AG04449 (cell line): ENCODE results near the gene SLC36A2.
A peak's percentile ranks its signal among the peaks of the same experiment; 100 is the strongest.

ENCODE experiments used
- CTCF ChIA-PET: fragments of 350-600 bp; formaldehyde crosslinking; extraction: SDS; loops from one replicate; lab custom pipeline; 2021; ENCODE audit warnings: antibody characterized with exemption; lab: Yijun Ruan, JAX
- POLR2A ChIA-PET: fragments of 400-600, 350-600 bp; formaldehyde crosslinking; extraction: SDS; loops from one replicate; lab custom pipeline; 2020; ENCODE audit warnings: antibody characterized with exemption, inconsistent platforms; lab: Yijun Ruan, JAX
- DNase-seq: peaks from one replicate; pipeline ENCODE4 v3.0.0-alpha.2; 2010; ENCODE audit warnings: low read depth, low spot score
- H3K4me3 ChIP-seq: 2 replicates; pipeline ENCODE4 v1.5.1; 2011; ENCODE audit warnings: low read depth, mild to moderate bottlenecking, control low read depth, low read length
- TF ChIP-seq, protein P1 (sequence below): IDR thresholded peaks from one replicate; pipeline ENCODE4 v1.5.1; 2011; ENCODE audit warnings: mild to moderate bottlenecking, moderate library complexity, low read length, control low read depth, inconsistent platforms; ENCODE audit not compliant: insufficient read depth; ENCODE audit errors: missing control alignments

SLC36A2 gene

DNA sequence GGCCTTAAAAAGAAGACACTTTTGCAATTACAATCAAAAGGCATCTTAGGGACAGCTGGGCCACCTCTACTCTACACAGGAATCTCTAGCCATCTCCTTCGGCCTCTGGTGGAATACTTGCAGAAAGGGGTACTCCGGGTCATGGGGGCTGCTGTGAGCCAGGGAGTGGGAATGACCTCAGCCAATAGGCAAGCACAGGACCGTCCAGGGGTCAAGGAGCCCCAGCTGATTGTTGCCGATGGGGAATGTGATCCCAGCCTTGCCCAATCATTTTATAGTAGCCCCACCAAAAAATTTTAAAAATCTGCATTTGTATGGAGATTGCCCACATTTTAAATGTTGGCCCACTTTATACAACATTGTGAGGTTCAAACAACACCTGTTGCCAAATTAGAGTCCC lies 26.9 kb downstream of the SLC36A2 start:
- no peak overlapping the region for H3K4me3 ChIP-seq
- DNase-seq, result no peak
- CTCF ChIA-PET, result interaction anchor here (1.2 to 3.0 kb wide), 2 partner anchors 318 to 332 kb away, joined by 5 to 18 read pairs; no protein-coding TSS in a partner anchor
- POLR2A ChIA-PET, result no interaction called here
- TF ChIP-seq, protein P1, sequence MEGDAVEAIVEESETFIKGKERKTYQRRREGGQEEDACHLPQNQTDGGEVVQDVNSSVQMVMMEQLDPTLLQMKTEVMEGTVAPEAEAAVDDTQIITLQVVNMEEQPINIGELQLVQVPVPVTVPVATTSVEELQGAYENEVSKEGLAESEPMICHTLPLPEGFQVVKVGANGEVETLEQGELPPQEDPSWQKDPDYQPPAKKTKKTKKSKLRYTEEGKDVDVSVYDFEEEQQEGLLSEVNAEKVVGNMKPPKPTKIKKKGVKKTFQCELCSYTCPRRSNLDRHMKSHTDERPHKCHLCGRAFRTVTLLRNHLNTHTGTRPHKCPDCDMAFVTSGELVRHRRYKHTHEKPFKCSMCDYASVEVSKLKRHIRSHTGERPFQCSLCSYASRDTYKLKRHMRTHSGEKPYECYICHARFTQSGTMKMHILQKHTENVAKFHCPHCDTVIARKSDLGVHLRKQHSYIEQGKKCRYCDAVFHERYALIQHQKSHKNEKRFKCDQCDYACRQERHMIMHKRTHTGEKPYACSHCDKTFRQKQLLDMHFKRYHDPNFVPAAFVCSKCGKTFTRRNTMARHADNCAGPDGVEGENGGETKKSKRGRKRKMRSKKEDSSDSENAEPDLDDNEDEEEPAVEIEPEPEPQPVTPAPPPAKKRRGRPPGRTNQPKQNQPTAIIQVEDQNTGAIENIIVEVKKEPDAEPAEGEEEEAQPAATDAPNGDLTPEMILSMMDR, result no peak

DNA sequence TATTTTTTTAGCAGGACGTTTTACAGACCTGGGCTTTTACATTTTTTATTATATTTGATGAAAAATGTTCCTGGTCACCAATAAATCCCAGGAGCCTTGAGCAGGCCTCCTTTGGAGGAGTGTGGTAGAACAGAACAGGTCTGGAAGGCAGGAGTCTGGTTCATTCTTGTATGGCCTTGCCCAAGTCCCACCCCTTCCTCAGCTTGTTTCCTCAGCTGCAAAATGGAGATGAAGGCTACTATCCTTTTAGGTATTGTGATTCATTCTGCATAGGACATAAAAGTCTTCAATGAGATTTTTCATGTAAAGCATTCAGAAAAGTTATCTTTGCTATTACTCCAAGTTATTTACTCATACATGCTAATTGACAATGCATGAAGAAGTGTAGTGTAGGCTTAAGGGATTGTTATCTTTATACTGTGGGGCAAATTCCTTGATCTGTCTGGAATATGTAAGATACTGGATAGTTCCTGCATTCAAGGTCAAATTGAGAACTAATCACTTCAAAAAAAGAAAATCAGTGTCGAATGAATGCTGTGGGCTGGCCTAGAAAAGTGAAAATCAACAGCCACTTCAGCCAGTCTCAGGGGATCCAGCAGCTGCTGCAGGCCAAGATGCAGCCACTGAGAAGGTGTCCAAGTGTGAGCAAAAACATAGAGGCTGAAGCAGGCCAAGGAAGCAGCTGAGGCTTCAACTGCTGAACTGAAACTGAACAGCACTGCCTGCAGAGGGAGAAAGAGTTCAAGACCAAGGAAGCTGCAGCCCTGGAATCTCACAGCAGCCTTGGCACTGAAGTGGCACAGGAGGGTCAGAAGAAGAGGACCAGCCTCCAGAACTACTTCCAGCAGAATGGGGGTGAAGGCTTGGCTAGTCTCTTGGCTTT lies 28.3 kb downstream of the SLC36A2 start:
- ChIA-PET POLR2A (no interaction called here), CTCF (interaction anchor here (0.7 to 3.0 kb wide), 8 partner anchors 14 to 824 kb away, joined by 3 to 18 read pairs (median 4); no protein-coding TSS in a partner anchor)
- TF ChIP-seq, protein P1, result peak; percentile 22
- H3K4me3 ChIP-seq, result no peak overlapping the region
- no peak for DNase-seq

DNA sequence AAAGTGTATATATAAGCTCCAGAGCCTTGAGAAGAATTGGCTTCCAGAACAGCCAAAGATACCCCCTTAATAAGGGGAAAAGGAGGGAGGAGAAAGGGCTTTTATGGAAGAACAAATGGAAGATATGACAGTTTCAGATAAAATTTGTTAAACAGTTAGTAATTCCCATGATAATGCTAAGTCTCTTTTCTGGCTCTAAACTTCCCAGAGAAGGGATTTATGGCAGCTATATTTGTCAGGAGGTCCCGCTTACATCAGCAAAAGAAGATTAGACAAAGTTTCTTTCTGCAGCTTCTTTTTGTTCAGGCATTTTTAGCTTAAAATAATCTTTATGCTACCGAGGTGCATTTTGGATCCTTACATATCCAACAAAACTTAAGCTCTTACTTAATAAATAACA lies 29.5 kb downstream of the SLC36A2 start:
- no peak for DNase-seq
- no peak overlapping the region for H3K4me3 ChIP-seq
- POLR2A ChIA-PET, result no interaction called here
- CTCF ChIA-PET, result interaction anchor here (0.6 to 1.8 kb wide), 9 partner anchors 13 to 426 kb away, joined by 3 to 5 read pairs (median 4); no protein-coding TSS in a partner anchor
- TF ChIP-seq, protein P1, result no peak

DNA sequence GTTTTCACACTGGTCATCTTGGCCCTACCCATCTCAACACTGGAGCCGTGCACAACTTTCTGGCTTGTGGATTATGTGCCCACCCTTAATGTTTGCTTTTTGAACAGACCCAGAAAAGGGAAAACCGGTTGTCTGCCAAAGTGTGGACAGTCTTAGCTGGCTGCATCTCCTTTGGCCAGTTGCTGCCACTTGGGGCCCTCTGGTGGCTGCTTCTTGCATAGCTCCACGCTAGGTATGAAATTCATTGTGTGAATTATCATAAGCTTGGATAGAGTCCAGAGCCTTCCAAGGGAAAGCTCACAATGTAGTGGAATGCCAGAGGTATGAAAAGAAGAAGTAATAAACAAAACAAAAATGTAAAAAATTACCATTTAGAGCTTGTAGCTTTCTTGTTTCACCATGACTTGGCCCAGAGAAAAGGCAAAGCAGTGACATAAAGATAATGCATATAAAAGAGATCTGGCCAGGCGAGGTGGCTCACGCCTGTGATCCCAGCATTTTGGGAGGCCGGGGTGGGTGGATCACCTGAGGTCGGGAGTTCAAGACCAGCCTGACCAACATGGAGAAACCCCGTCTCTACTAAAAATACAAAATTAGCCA lies 31.3 kb downstream of the SLC36A2 start:
- peak; percentile 5 for DNase-seq

DNA sequence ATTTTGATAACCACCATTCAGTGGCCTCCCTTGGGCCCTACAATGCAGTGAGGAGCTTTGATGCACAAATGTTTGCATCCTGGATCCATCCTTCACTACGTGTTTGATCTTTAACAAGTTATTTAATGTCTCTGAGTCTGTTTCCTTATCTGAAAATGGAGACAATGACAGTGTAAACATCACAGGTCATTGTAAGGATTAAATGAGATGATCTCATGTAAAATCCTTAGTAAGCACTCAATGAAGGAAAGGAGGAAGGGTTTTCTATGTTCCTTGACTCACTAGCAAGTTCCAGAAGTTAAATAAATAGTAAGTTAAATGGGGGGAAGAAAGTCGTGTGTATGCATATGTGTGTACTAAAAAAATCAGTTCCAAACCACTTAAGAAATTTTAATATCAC lies 34.0 kb downstream of the SLC36A2 start:
- no peak overlapping the region for H3K4me3 ChIP-seq
- TF ChIP-seq, protein P1, result no peak
- no peak for DNase-seq
- ChIA-PET POLR2A (no interaction called here), CTCF (interaction anchor here (0.9 to 1.5 kb wide), 4 partner anchors 10 to 163 kb away, joined by 3 to 4 read pairs (median 4); partner anchors contain the start of genes GM2A and SLC36A3)

More for the DNA sequence above, 31.3 kb downstream of the SLC36A2 start:
- H3K4me3 ChIP-seq, result no peak overlapping the region
- TF ChIP-seq, protein P1, result peak; percentile 80
- ChIA-PET CTCF (interaction anchor here (0.6 to 1.9 kb wide), 15 partner anchors 8 to 428 kb away, joined by 3 to 12 read pairs (median 4); no protein-coding TSS in a partner anchor), POLR2A (interaction anchor here (0.5 kb wide), 1 partner anchor 63 kb away, joined by 3 read pairs; the partner anchor contains the start of gene GM2A)

DNA sequence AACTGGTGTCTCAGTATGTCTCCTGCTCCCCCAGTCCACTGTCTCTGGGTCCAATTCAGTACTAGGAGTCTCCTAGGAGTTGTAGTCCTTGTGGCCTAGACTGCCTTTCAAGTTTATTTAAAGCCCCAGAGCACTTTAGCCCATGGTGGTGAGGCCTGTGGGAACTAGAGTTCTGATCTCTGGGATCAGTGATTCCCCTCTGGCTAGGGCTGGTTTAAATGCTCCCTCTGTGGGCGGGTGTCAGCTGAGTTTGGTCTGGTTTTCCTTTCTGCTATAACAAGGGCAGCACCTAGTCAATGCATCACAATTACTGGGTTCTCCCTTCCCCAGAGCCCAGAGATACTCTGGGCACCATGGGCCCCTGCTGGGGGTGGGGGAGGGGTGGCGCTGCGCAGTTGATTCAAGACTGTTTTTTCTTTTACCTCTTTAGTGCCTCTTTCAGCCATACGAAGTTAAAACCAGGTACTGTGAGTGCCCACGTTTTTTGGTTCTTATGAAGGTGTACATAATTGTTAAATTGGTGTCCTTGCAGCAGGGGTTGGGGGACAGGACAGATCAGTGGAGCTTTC lies 34.5 kb downstream of the SLC36A2 start:
- TF ChIP-seq, protein P1, result no peak
- no peak for DNase-seq
- POLR2A ChIA-PET, result no interaction called here
- CTCF ChIA-PET, result interaction anchor here (1.4 to 1.5 kb wide), 2 partner anchors 10 kb away, joined by 4 read pairs; partner anchors contain the start of gene SLC36A3
- no peak overlapping the region for H3K4me3 ChIP-seq
